Measurements from ENCODE around the gene FAM219A. TPM values are rescaled to one million over a fixed set of nuclear protein-coding genes. Genes with fewer than 3 reads are reported as not detected.

FAM219A gene
- total RNA-seq, 1 donor from 2014 or later: 25.9 TPM

DNA sequence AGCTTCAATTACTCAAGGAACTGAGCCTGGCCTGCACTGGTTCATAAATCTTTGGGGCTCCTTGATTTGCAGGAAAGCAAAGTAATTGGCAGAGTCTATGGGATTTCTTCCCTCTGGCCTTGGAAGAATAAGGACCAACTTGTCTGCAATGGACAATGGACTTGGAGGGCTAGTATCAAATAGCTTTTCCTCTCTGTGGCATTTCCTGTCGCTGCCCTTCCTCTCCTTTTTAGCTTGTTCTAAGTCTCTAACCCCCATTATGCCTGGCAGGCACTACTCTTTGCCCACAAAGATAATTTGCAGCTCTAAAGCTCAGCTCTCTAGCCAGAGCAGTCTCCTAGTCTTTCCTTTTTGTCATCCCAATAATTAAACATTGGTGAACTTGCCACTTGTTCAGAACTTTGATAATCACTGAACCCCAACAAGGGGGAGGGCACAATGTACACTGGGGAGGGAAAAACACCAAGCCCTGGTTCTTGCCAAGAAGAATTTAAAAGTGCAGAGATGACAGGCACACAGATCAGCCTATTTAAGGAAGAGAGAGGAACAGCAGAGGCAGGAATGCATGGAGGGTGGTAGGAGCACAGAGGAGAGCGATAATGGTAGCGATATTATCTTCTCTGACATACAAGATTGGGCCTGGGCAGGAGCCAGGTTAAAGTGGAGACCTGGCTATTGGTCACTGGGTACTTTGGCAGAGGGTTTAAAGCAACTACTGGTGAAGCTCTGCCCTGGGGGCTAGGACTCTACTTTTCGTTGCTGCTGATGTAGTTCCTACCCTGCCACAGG, 38.5 kb downstream of the FAM219A start:
- Mint-ChIP-seq H3K36me3 (ENCODE audit: unreplicated experiment) (no peaks in the 10 kb centered on the region), H3K4me3 (ENCODE audit: unreplicated experiment) (no peak overlapping the region), H3K4me1 (ENCODE audit: unreplicated experiment) (peaks cover 2% of the 10 kb centered on the region), H3K27ac (ENCODE audit: unreplicated experiment) (no peak overlapping the region), H3K9me3 (ENCODE audit: unreplicated experiment) (no peaks in the 10 kb centered on the region), H3K27me3 (ENCODE audit: unreplicated experiment) (no peaks in the 10 kb centered on the region)
- DNase-seq (ENCODE audit: extremely low spot score, unreplicated experiment): no peak
- TF ChIP-seq, protein P1, sequence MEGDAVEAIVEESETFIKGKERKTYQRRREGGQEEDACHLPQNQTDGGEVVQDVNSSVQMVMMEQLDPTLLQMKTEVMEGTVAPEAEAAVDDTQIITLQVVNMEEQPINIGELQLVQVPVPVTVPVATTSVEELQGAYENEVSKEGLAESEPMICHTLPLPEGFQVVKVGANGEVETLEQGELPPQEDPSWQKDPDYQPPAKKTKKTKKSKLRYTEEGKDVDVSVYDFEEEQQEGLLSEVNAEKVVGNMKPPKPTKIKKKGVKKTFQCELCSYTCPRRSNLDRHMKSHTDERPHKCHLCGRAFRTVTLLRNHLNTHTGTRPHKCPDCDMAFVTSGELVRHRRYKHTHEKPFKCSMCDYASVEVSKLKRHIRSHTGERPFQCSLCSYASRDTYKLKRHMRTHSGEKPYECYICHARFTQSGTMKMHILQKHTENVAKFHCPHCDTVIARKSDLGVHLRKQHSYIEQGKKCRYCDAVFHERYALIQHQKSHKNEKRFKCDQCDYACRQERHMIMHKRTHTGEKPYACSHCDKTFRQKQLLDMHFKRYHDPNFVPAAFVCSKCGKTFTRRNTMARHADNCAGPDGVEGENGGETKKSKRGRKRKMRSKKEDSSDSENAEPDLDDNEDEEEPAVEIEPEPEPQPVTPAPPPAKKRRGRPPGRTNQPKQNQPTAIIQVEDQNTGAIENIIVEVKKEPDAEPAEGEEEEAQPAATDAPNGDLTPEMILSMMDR (IDR thresholded peaks at IDR 0.05): no peak

DNA sequence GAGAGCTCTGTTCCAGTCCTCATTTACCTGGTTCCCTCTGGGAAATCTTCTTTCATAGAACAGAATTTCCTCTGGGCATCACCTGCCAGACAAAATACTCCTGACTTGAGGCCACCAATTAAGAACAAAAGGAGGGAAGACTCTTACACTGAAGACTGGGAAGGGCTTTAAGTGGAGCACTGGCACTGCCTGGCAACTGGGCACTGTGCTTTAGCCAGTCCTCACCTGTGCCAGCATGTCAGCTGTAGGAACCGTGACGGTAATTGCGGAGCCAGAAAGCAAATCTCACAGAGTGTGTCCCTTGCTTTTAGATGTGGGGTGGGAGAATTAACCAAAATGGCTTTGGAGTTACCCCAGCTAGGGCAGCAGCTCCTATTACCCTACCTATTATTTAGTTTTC, 40.6 kb downstream of the FAM219A start:
- H3K4me3 Mint-ChIP-seq (ENCODE audit: unreplicated experiment): no peak overlapping the region
- peaks cover 2% of the 10 kb centered on the region for H3K4me1 Mint-ChIP-seq (ENCODE audit: unreplicated experiment)
- no peak for DNase-seq (ENCODE audit: extremely low spot score, unreplicated experiment)
- H3K27me3 Mint-ChIP-seq (ENCODE audit: unreplicated experiment): no peaks in the 10 kb centered on the region
- TF ChIP-seq, protein P1 (IDR thresholded peaks at IDR 0.05): no peak
- no peaks in the 10 kb centered on the region for H3K9me3 Mint-ChIP-seq (ENCODE audit: unreplicated experiment)
- H3K27ac Mint-ChIP-seq (ENCODE audit: unreplicated experiment): no peak overlapping the region
- no peaks in the 10 kb centered on the region for H3K36me3 Mint-ChIP-seq (ENCODE audit: unreplicated experiment)

DNA sequence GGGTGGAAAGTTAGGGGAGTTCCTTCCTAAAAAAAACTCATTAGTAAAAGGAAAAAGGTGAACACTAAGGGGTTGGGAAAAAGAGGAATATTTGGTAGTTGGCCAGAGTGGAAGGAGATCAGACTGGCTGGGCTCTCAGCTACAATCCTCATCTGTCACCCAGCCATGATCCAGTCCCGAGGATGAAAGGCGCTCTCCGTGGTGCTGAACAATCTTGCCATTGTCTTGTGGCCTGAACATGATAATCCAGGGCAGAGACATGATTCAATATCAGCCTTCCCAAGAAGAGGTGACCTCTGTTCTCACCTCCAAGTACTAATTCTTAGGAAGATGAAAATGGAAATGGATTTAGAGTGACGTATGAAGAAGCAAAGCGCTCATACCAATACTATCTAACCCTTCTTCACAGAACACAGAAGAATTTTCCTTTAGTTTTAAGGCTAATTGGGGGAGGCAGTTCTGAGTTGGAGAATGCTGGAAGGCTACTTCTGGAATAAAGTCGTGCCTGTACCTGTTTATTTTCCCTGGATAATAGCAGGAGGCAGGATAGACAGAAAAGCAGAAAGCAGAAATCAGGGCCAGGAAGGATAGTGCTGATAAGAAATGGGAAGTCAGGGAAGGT, 45.0 kb downstream of the FAM219A start:
- no peaks in the 10 kb centered on the region for H3K27me3 Mint-ChIP-seq (ENCODE audit: unreplicated experiment)
- no peak overlapping the region for H3K27ac Mint-ChIP-seq (ENCODE audit: unreplicated experiment)
- DNase-seq (ENCODE audit: extremely low spot score, unreplicated experiment): no peak
- H3K4me3 Mint-ChIP-seq (ENCODE audit: unreplicated experiment): no peak overlapping the region
- no peaks in the 10 kb centered on the region for H3K36me3 Mint-ChIP-seq (ENCODE audit: unreplicated experiment)
- TF ChIP-seq, protein P1 (IDR thresholded peaks at IDR 0.05): no peak
- no peaks in the 10 kb centered on the region for H3K4me1 Mint-ChIP-seq (ENCODE audit: unreplicated experiment)
- H3K9me3 Mint-ChIP-seq (ENCODE audit: unreplicated experiment): no peaks in the 10 kb centered on the region

DNA sequence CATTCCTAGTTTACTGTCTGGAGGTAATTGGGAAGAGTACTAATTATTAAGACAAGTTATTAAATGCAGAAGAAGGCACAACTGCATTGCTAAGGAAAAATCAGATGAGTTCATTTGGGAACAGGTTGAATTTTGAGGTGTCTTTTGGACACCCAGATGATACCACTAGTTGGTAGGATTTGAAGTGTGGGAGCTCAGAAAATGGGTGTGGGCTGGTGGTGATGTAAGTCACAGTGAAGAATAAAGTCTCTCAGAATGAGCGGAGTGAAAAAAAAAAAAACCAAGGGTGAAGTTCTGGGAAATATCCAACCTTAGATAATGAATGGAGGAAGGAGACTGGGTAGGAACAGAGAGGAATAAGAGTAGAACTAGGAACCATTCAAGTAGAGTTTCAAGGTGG, 46.0 kb downstream of the FAM219A start:
- no peaks in the 10 kb centered on the region for H3K27me3 Mint-ChIP-seq (ENCODE audit: unreplicated experiment)
- no peak overlapping the region for H3K27ac Mint-ChIP-seq (ENCODE audit: unreplicated experiment)
- no peak for DNase-seq (ENCODE audit: extremely low spot score, unreplicated experiment)
- H3K36me3 Mint-ChIP-seq (ENCODE audit: unreplicated experiment): no peaks in the 10 kb centered on the region
- TF ChIP-seq, protein P1 (IDR thresholded peaks at IDR 0.05): no peak
- H3K4me3 Mint-ChIP-seq (ENCODE audit: unreplicated experiment): no peak overlapping the region
- H3K9me3 Mint-ChIP-seq (ENCODE audit: unreplicated experiment): no peaks in the 10 kb centered on the region
- H3K4me1 Mint-ChIP-seq (ENCODE audit: unreplicated experiment): no peaks in the 10 kb centered on the region

DNA sequence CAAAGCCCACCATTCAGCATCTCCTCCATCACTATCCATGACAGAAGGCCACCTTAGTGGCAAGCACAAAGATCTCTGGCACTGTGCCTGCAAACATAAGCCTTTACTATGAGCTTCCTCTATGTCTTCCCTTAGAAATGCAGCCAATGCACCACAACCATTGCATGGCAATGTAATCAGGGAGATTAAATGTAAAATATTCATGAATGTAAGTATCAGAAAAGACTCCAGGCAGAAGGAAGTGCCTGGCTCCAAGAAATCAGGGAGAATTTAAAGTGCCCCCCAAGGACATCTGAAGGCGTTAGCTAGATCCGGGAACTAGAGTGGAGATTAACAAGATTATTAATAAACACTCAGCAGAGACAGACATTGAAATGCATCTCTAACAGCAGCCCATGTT, 49.2 kb downstream of the FAM219A start:
- Mint-ChIP-seq H3K27me3 (ENCODE audit: unreplicated experiment) (no peaks in the 10 kb centered on the region), H3K36me3 (ENCODE audit: unreplicated experiment) (peaks cover 5% of the 10 kb centered on the region), H3K4me1 (ENCODE audit: unreplicated experiment) (no peaks in the 10 kb centered on the region), H3K4me3 (ENCODE audit: unreplicated experiment) (no peak overlapping the region), H3K27ac (ENCODE audit: unreplicated experiment) (no peak overlapping the region), H3K9me3 (ENCODE audit: unreplicated experiment) (no peaks in the 10 kb centered on the region)
- no peak for DNase-seq (ENCODE audit: extremely low spot score, unreplicated experiment)
- TF ChIP-seq, protein P1 (IDR thresholded peaks at IDR 0.05): no peak

All from osteocyte (in vitro differentiated cells).